CD4-positive, alpha-beta T cell treated with Interleukin-6 at 100 ng/mL for 8 hours (primary cell): ENCODE data around the gene SLC9A6.
"Not testable (repeated sequence)": the region's sequence is repeated elsewhere in the genome, so short reads cannot be mapped to it uniquely, and the experiment has no call there.

ENCODE experiments used
- DNase-seq: peaks from one replicate; pipeline ENCODE4 v3.0.0-alpha.2; 2020; ENCODE audit warnings: mixed read lengths, low spot score

Gene SLC9A6

DNA sequence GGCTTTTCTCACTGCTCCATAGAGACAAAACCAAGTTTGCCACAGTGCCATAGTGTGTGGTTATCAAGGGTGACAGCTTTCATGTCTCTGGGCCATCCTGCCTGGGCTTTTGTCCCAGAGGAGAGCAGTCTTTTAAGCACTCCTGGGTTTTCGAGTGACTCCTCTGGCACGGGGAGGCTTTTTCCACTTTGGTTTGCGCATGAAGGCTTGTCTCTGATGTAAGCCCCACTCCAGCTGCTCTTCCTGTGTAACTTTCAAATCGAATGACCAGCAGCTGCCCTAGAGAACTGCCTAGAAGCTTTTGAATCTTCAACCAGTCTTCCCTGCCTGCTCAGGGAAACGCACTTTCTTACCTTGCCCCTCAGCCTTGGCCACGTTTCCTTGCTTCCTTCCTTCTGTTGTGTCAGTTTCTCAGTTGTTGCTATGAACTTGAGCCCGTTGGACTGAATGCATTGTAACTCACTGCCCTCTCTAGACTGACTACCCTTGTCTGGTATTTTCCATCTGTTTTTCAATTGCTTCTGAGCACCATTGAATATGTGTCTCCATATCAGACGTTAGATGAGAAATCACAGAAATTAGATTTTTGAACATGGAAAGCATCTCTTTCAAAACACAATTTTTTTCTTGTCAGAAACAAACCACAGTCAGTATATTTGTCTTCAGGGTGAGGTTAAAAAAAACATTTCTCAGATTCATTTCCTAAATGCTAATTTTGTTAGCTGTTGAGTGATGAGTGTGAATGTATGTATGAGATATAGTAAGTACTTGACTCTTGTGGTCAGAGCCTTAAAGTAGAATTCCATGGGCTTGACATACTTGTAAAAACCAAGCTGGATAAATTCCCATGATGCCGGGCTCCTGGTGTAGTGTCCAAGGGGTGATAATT, 45.3 kb downstream of the SLC9A6 start:
- no peak for DNase-seq

DNA sequence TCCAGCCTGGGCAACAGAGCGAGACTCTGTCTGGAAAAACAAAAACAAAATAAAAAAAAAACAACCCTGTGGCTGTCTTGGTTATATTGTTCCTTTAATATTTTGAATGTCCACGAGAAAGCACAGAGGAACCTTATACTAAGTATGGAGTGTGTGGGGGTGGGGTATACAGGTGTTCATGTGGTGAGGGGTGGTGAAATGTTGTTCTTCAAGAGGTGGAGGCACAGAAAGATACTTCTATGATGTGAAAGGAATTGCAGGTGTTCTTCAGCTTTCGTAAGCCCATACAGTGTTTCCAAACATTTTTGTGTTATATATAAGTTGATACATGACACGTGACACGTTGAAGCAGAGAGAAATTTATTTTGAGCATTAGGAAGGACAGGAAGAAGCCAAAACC, 46.4 kb downstream of the SLC9A6 start:
- no peak for DNase-seq

DNA sequence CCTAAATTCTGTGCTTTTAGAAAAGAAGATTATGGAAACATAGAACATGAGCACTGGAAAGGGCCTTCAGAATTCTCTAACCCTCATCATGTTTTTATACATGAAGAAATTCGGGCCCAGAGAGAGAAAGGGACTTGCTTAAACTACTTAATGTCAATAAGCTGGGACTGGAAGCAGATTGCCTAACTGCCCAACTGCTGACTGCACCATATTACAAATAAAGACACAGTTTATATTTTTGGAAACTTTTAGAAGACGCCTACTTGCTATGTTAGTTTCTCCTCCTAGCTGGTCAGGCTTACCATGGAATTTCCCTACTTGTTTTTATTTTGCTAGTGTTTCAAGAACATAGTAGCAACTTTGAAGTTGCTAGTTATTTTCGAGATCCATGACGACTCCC, 47.1 kb downstream of the SLC9A6 start:
- DNase-seq = no peak

DNA sequence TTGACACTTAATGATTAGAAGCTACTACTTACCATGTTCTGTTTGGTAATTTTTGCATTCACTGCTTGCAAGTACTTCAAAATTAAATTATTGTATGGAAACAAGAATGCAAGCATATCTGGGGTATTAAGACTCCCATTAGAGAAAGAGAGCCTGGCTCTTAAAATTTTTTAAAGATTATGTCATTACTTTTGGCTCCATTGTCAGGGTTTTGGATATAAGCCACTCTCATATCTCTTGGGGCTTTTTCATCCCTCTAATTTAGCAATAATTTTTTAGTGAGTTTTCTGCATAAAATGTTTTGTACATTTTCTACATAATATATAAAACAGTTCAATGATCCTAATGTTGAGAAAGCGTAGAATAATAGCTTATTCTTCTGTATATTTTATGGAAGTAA, 49.4 kb downstream of the SLC9A6 start:
- no peak for DNase-seq

DNA sequence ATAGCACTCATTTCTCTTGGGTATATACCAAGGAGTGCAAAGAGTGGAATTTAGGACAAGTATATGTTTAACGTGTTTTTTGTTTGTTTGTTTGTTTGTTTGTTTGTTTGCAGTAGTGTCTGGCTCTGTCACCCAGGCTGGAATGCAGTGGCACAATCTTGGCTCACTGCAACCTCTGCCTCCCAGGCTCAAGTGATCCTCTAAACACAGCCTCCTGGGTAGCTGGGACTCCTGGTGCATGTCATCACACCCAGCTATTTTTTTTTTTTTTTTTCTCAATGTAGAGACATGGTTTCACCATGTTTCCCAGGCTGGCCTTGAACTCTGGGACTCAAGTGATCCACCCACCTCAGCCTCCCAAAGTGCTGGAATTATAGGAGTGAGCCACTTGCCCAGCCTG, 50.4 kb downstream of the SLC9A6 start:
- DNase-seq = no peak

DNA sequence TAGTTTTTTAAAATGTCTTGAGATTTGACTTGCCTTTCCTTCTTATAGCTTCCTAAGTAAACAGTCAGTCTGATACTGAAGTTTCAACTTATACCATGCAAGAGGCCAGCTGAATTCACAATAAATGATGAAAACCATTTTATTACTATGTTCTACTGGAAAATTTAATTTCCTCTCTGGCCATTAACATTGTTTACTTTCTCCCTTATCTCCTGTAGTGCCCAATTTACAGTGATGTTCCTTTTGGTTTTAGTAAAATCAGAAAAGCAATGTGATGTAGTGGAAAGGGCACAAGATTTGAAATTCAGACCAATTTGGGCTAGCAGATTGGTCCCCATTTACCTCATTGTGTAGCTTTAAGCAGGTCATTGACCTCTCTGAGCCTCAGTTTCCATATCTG, 54.2 kb downstream of the SLC9A6 start:
- DNase-seq = no peak

DNA sequence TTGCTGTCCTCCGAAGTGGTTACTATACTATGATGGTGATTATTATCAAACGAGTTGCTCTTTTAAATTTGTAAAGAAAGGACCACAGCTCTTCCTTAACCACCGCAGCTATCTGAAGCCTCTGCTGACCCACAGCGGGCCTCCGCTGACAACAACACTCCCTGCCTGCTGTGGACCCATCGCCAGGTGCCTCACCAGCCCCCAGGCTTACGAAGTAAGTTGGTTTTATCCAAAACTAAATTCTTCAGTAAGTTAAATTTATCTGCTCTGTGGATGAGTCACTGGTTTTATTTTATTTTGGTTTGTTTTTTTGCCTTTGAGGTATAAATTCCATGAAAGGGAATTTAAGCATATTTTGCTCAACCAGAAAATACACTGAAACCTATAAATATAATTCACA, 54.7 kb downstream of the SLC9A6 start:
- no peak for DNase-seq

DNA sequence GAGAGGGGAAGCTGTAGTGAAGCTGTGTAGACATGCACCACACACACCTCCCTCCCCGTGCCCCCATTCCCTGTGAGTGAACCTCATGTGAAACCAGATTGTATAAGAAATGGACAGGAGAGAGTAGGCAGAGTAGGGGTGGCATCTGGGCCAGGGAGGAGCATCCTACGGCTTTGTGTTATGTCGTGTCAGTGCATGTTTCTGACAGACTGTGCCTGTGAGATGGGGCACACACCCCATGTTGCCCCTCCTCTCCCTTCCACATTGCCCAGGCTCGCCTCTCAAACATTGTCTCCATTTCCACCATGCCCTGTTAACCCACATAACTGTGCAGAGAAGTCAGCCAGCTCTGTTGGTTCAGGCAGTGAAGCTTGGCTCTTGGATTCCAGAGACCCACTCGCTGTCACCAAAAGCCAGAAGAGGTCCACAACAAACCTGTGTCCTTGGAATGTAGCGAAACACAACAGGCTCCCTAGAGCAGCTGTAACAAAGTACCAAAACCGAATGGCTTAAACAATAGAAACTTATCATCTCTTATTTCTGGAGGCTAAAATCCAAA, 56.1 kb downstream of the SLC9A6 start:
- no peak for DNase-seq

DNA sequence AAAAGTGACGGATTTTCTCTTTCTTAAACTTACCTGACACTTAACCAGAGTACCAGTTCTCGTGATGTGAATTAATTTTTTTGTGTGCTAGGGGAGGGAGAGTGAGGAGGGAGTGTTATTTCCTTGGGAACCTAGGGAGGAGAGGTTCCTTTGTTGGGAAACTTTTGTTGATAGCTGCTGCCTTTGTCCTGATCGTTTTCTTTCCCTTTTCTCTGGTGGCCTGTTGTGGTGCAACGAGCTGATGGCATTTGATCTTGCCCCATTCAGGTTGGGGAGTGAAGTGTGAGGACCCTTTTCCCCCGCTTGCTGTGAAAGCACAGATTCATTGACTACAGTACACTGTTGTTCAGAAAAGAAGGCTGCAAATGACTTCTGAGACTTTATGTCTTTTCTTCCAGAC, 59.8 kb downstream of the SLC9A6 start:
- no peak for DNase-seq

DNA sequence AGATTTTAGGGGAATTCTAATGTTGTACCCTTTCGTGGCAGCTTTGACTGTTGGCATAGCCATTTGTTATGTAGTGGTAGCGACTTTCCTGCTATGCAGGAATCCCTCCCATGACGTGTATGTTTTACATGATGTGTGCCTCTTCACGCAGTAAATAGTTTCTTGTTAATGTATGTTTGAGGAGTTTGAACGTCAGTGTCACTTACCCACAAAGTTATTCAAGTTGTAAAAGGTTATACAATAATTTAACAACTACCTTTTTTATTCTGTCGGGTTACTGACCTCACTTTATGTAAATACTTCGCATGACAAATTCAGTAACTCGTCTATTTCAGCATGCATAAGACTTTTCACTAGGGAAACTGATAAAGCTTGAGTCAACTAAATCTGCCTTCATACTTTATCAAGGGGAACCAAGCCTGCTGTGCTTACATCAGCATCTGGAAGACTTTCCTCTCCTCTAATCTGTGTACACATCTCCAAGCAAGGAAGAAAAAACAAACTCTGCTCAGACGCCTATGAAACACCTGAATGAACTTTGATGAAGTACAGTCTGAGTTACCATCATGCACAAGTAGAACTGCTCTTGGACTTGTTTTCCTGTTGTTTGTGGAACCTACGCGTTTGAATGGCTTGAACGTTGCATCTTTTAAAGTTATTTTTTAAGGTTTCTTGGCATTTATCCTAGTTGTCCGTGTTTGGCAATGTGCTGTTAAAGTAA, 61.2 kb downstream of the SLC9A6 start:
- DNase-seq = no peak

DNA sequence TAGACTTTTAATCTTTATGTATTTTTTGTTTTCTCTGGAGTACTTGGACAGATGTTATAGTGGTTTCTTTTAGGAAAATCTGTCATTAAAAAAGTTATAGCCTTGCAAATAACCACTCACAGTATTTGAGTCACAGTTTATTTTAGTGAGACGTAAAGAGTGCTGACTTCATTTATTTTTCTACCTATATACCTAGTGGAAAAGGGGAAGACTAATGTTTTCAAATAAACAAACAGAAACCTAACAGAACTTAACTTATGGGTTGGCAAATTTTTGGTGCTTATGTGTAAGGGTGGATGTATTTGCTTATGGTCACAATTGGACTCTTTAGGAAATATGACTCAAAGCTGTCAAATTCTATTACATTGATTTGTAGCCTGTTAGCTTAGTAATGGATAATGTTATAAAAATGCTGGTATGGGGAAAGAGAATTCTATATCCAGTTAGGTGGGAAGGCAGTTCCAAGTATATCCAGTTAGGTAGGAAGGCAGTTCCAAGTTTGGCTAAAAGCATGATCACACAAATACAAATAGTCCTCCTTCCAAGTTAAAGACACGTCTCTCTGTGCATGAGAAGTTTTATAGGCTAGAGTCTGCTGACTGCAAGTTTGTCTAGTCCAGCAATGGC, 61.9 kb downstream of the SLC9A6 start:
- DNase-seq = no peak

DNA sequence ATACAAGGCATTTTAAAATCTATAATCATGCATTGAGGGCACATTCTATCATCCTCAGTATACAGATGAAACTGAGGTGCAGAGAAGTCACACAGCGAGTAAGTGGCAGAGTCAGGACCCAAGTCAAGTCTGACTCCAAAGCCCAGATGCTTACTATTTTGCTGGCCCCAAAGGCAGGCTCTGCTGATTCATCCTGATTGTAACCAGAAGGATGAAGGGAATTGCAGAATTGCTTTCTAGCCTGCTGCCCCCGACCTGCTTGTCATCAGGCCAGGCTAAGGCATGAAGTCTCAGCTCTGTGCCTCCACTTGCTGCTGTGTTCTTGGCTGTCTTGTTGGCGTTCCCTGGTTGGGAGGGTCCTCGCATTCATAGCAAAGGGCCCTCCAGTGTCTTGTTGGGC, 62.7 kb downstream of the SLC9A6 start:
- no peak for DNase-seq

DNA sequence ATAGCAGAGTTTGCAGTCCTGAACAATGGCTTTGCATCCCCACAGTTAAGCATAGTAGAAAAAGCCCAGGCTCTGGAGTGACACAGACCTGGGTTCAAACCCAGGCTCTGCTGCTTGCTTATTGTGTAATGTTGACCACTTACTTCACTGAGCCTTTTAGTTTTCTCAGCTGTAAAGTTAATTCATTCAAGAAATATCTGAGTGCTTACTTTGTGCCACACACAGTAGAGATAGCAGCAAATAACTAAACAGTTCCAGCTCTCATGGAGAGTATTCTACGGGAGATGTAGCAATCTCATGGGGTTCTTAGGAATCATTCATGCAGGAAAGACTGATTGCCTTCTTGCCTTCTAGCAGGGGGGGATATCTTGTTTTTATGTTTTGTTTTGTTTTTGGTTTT, 63.2 kb downstream of the SLC9A6 start:
- DNase-seq = no peak

DNA sequence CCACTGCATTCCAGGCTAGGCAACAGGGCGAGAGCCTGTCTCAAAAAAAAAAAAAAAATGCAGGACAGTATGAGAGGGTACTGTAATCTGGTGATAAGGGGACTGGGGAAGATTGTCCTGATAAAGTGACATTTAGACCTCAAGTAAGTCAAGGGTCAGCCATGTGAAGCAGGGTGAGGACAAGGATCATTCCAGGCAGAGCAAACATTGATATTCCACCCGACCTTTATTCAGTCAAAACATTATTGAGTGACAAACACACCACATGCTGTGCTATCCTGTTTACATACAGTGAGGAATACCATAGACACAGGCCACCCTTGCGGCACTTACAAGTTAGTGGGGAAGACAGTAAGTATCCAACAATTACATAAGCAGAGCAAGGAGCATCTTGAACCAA, 64.4 kb downstream of the SLC9A6 start:
- no peak for DNase-seq

DNA sequence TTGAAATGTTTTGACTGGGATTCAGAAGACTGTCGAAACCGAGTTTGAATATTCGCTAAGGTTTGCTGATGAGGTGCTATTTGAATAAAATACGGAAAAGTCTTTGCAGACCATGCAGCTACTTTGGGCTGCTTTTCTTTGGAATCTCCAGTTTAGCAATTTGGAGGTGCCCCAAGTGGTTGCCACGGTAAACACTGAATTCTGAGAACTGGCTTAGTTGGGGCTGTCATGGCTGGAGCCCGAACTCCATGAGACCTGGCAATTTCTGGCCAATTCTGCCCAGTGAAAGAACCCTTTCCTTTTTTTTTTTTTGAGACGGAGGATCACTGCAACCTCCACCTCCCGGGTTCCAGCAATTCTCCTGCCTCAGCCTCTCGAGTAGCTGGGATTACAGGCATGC, 65.6 kb downstream of the SLC9A6 start:
- DNase-seq = not testable (repeated sequence)

DNA sequence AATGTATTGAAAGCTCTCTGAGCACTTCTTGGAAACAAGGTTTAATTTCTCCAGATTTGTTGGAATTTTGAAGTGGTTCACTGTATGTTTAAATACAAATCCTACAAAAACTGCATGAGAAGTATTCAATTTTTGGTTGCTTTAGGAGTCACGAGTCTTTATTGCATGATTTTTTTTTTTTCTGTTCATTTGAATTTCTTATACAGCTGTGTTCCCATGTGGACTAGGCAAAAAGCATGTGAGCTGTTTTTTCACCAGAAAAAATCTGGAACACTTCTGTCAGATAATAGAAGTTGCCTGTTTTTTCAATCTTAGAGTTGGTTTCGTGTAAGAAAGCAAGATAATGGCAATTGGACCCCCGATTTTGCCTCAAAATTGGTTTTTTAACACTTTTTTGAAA, 66.4 kb downstream of the SLC9A6 start:
- no peak for DNase-seq

DNA sequence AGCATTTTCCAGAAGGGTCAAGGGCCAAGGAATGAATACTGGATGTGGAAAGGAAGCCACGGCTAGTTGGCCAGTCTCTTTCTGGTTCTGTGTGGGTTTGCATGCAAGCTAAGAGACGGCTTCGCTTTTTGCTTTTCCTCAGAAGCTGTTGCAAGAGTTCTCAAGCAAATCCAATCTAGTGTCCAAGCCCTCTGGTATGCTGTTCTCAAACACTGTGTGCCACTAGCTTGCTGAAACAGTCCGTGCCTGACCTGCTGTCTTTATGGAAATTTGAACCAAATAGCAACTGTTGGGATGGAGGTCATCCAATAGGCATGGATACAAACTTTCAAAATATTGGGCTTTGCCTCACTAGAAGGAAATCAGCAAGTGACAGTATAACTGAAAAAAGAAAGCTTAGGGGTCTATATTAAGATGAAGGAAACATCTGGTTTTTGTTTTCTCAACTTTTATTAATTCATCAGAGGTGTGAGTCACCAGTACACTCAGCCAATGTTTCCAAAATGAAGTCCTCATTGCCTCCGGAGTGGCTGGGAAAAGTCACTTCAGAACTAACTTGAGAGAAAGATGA, 70.5 kb downstream of the SLC9A6 start:
- DNase-seq = no peak

DNA sequence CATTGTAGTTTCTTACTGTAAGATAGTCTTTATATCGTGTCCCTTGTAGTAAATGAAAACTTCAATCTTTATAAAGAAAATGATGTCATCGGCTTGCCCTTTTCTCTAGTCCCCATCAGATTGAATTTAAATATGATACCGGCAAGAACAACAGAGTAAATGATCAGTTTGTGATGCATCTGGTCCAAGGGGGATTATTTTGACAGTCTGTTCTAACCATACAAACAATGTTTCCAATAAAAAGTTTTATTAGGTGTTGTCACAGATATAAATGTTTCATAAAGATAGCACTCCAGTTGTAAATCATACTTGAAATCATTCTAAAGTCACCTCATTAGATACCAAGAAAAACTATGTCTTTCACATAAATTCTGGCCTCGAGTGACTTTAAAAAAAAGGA, 72.3 kb downstream of the SLC9A6 start:
- DNase-seq = no peak

DNA sequence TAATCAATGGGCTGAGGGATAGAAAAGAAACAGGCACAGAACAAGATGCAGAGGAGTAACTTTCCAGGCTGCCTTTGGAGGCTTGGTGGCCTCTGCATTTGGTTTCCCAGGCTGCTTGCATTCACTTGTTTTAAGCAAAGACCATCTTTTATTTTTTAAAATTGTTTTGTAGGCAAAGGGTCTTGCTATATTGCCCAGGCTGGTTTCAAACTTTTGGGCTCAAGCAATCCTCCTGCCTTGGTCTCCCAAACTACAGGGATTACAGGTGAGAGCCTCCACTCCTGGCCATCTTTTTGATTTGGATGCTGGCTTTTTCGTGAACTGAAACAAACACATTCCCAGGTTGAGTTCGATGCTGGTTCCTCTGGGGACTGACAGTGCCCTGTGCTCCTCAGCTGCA, 74.1 kb downstream of the SLC9A6 start:
- no peak for DNase-seq

DNA sequence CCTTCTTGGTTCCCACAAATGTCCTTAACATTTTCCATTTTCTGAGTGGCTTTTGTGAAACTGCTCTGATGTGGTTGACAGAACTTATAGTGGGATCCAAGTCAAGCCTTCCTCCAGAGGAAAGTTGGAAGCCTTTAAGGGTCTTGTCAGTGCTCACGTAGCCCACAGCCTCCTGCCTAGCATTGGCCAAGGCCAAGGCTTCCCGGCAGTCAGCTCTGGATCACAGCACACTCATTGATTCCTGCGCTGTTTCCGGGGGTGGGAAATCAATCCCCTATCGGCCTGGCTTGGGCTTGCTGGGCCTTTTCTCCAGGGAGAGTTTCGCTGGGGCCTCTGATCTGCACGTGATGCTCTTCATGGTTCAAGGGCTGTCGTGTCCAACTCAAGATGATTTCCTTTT, 76.1 kb downstream of the SLC9A6 start:
- DNase-seq = no peak

DNA sequence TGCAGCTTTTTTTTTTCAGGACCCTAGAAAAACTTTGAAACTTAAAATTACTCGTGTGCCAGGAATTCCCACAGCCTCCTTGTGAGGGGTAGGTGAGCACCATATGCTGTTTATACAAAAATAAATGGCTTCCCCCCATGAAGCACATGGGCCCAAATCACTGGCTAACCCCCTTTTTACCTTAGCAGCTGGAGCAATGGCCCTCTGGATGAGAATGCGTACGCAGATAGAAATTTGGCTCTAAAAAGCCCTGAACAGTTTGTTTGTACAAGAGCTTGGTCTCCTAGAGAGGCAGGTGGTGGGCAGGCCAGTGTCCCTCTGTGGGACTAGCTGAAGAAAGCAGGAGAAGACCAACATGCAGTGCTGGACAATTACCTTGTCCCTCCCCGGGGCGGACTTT, 76.5 kb downstream of the SLC9A6 start:
- DNase-seq = no peak

DNA sequence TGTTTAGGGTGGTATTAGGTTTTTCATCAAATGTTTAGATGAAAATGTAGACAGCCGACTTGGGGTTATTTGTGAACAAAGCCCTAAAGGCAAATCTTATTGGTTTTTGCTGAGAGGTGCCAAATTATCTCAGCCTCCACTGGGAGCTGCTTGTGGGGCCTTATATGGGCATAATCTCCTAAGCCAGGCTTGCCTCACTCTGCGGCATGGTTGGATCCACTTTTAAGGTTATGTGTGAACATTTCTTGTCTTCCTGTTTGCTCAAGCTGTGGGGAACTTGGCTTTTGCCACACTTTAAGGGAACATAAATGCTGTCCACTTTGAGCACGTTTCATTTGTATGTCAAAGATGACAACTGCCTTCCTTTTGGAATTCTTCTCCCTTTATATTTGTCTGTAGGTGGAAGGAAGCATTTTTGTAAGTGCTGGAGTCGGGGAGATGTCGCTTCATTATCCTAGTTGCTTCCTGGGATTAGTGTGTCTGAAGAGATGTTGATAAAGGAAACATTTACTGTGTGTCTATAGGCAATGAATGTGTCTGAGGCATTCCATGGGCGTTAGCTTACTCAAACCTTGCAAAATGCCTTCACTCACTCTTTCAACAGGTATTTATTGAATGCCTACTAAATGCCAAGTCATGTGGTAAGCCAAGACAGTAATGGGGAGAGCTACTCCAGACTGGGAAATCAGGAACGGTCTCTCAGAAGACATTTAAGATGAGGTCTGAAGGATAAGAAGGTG, 78.3 kb downstream of the SLC9A6 start:
- no peak for DNase-seq
